SK-N-SH treated with all-trans-retinoic acid at 6 μM for 48 hours (cell line): ENCODE data around the gene PUSL1.

Experiments used
- ARNTL ChIP-seq: fragments of 450-650 bp; formaldehyde crosslinking; IDR thresholded peaks from 2 replicates; pipeline ENCODE4 v1.5.0; 2020; ENCODE audit warnings: low read depth, mild to moderate bottlenecking, moderate library complexity, borderline replicate concordance
- BACH2 ChIP-seq: fragments of 250-450 bp; sonication (Bioruptor Pico); IDR thresholded peaks from 2 replicates; pipeline ENCODE4 v1.9.0; 2021; ENCODE audit warnings: mild to moderate bottlenecking, borderline replicate concordance
- CREB5 ChIP-seq: fragments of 250-450 bp; sonication (Bioruptor Pico); IDR thresholded peaks from 2 replicates; pipeline ENCODE4 v1.5.1; 2020; ENCODE audit warnings: low read depth, mild to moderate bottlenecking, moderate library complexity
- CSDC2 ChIP-seq: fragments of 250-450 bp; sonication (Bioruptor Pico); IDR thresholded peaks from 2 replicates; pipeline ENCODE4 v1.5.0; 2020; ENCODE audit warnings: mild to moderate bottlenecking, moderate library complexity
- CSRNP3 ChIP-seq: fragments of 250-450 bp; sonication (Bioruptor Pico); IDR thresholded peaks from 2 replicates; pipeline ENCODE4 v1.5.1; 2021; ENCODE audit warnings: mild to moderate bottlenecking, moderate library complexity
- PATZ1 ChIP-seq: fragments of 250-450 bp; sonication (Bioruptor Pico); IDR thresholded peaks from 2 replicates; pipeline ENCODE4 v1.8.0; 2020; ENCODE audit warnings: mild to moderate bottlenecking, moderate library complexity, borderline replicate concordance
- POU6F1 ChIP-seq: fragments of 250-450 bp; sonication (Bioruptor Pico); IDR thresholded peaks from 2 replicates; pipeline ENCODE4 v1.8.0; 2021; ENCODE audit warnings: low read depth, mild to moderate bottlenecking, moderate library complexity, borderline replicate concordance
- PPARA ChIP-seq: fragments of 250-450 bp; sonication (Bioruptor Pico); IDR thresholded peaks from 2 replicates; pipeline ENCODE4 v1.5.0; 2020; ENCODE audit warnings: mild to moderate bottlenecking, borderline replicate concordance
- ZFP30 ChIP-seq: fragments of 450-650 bp; formaldehyde crosslinking; IDR thresholded peaks from 2 replicates; pipeline ENCODE4 v1.5.0; 2022; ENCODE audit warnings: mild to moderate bottlenecking, moderate library complexity
- ZNF8 ChIP-seq: fragments of 450-650 bp; formaldehyde crosslinking; IDR thresholded peaks from 2 replicates; pipeline ENCODE4 v1.5.0; 2020; ENCODE audit warnings: mild to moderate bottlenecking, moderate library complexity

DNA sequence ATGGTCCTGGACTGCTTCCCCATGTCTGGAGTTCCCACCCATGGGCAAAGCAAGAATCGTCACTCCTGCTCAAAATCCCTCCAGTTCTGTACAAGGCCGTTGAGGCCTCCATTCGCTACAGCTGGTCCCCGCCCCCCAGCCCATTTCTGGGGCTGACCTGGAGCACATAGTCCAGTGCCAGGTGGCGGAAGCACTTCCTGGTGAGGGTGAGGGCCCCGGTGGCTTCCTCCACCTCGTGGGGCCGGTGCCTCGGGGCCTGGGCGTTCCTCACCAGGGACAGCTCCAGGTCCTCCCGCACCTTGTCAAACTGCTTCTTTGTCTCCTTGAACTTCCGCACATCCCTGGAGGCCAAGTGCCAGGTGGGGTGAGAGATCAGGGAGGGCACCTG lies 8.1 kb upstream of the PUSL1 start:
- TF ChIP-seq ZFP30 (CRISPR knock-in tag) = no peak
- no peak for TF ChIP-seq BACH2 (CRISPR knock-in tag)
- no peak for TF ChIP-seq PPARA (CRISPR knock-in tag)
- TF ChIP-seq PATZ1 = no peak
- TF ChIP-seq CSRNP3 (CRISPR knock-in tag) = no peak
- no peak for TF ChIP-seq CSDC2 (CRISPR knock-in tag)
- no peak for TF ChIP-seq ARNTL (CRISPR knock-in tag)
- no peak for TF ChIP-seq CREB5 (CRISPR knock-in tag)
- no peak for TF ChIP-seq ZNF8
- TF ChIP-seq POU6F1 (CRISPR knock-in tag) = no peak
